Measurements from ENCODE around the gene DERL2.

DERL2 gene

DNA sequence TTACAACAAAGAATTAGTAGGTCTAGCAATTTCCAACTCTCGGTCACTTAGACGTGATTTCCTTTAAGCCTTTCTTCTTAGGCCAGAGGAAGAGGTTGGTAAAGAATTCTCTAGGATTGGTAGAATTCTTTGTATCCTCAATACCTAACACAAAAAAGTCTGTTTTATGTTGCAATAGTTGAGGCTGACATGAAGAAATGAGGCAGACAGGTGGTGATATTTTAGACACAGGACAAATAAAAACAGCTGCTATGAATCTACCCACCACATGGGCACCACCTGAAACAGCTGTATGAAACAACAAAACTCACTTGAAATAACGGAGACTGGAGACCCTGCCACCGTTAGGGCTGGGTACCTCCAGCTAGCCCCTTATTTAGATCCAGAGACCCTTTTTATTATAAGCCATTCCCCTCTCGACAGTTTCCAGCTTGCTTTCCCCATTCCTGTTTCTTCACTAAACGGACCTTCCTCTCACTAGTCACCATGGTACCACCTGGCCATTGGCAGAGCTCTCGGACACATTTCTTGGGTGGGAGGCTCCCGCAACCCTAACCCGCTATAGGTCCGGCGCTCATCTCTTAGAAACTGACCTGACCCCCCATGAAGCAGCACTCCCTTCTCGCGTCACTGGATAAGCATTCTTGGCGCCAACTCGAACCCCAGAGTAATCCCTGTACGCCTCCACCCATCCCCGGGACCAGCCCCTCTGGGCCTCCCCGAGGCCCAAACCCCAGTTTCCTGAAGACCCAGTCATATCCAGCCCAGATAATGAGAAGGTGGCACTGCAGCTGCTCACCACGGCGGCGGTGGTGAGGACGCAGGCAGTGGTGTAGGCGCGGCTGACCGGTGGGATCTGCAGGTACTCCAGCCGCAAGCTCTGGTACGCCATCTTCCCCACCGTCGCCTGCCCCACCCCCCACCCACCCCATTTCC, at the start of gene DERL2:
Gene DERL2 (minus strand): TSS at position 909 of the 936 bp plus-strand sequence. CDS start 17 bp downstream, at position 892.
- DNase-seq (ENCODE audit: low spot score), result no peak

DNA sequence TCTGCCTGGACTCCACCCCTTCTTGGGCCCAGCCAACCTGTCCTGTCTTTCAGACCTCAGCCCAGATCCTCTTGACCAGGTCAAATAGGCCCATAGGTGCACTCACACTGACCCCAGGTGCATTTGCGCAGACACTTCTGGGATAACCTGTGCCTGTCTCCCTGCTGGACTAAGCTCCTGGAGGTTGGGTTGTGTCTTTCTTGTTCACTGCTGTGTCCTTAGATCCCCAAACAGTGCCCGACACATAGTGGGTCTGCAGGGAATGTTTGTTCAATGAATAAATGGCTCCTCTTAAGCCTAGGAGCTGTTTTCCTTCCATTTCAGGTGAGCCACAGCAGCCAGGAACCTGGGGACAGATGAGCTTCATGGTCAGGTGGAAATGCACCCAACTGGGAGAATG, 49.5 kb upstream of the DERL2 start:
- DNase-seq (ENCODE audit: low spot score), result no peak

DNA sequence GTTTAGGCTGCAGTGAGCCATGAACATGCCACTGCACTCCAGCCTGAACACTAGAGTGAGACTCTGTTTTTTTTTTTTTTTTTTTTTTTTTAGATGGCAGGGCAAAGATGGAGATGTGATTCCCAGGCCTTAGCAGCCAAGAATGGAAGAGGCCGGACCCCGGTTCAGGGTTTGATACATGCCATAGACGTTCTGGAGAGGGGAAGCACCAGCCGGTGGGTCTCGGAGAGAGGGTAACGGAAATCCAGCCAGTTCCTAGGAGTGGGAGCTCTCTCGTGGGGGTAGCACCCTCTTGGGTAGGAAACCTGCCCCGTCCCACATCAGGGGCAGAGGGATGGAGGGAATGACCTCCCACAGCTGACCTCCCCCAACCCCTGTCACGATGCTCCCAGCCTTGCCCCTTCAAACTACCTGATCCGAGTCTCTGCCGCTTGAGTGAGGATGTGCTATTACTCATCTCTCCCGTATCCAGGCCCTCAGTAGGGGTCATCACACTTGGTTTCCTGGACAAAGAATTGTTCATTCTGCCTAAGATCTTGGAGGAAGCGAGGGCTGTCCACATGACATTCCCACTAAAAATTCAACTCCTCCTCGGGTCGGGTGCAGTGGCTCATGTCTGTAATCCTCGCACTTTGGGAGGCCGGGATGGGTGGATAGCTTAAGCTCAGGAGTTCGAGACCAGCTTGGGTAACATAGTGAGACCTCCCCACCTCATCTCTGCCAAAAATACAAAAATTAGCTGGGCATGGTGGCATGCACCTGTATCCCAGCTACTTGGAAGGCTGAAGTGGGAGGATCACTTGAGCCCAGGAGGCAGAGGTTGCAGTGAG, 47.7 kb upstream of the DERL2 start:
- no peak for DNase-seq (ENCODE audit: low spot score)

DNA sequence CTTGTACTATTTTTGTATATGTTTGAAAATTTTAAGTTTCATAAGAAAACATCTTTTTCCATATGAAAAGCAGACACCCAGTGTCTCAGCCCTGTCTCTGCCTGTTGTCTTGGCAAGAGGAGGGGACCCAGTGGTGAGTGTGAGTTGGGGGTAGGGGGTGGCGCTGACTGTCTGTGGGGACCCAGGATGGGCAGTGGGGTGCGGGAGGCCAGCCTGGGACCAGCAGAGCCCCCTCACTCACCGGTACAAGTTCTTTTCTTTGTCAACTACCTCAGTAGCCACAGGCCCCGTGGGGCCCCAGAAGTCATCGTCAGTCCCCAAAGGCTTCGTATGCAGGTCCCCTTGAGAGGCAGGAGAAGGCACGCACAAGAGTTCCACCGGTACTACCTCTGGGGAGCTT, 46.6 kb upstream of the DERL2 start:
- DNase-seq (ENCODE audit: low spot score), result no peak

DNA sequence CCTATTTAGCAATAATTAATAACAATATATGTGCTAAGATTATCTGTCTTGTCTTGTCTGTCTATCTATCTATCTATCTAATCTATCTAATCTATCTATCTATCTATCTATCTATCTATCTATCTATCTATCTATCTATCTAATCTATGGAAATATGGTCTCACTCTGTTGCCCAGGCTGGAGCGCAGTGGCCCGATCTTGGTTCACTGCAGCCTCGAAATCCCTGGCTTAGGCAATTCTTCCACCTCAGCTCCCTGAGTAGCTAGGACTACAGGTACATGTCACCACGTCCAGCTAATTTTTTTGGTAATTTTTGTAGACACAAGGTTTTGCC, 45.1 kb upstream of the DERL2 start:
- DNase-seq (ENCODE audit: low spot score), result no peak

DNA sequence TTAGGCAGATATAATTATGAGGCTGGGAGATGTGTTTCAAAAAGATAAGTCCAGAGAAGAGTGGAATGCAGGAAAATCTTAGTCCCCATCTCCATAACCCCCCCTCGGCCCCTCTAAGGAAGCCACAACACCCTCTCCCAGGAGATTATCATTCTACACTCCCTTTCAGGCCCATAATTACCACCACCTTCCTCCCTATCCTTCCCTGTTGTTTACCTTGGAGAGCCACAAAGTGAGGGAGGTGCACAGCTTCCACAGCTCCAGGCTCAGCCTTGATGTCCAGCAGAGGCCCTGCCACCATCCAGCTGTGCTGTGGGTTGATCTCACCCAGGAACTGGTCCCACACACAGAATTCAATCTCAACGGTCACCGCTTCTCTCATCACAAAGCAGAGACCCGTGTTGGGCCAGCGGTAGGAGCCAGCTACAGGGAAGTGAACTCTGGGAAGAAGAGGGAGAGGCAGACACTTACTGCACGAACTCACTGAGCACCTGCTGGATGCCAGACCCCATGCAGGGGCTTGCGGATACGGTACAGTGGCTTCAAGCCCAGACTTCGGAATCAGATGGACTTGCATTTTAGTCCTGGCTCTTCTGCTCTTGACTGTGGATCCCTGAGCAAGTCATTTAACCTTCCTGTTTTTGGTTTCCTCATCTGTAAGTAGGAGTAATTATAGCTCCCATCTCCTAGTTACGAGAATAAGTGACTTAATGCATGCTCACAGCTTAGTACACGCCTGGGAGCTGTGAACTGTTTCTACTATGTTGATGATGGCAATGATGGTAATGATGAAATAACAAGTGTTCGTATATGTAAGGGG, 44.5 kb upstream of the DERL2 start:
- DNase-seq (ENCODE audit: low spot score), result no peak

DNA sequence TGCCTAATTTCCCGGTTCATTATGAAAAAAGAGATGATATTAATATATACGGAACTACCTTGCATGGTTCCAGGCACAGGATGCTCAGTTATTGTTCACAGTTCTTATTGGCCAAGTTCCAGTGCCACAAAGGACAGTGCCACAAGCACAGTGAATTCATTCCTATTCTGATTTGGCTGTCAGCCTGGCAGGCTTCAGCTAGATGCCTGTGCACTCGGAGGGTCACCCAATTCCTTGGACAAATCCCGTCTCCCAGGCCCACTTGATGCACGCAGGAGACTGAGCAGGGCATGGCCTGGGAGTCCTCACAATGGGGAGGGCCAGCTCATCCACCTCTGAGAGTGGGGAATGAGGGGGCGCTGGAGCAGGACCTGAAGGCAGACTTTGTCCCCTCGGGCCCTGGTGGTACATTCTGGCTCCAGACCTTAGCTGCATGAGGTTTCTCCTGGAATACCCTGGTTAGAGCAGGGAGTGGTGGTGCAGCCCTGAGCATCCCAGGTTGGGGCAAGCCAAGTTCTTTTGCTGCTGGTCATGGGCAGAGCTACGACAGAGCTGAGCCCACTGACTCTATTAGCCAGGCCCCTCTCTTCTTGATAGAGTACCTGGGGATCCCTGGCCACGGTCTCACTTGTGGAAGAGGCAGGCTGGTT, 41.7 kb upstream of the DERL2 start:
- DNase-seq (ENCODE audit: low spot score), result no peak

DNA sequence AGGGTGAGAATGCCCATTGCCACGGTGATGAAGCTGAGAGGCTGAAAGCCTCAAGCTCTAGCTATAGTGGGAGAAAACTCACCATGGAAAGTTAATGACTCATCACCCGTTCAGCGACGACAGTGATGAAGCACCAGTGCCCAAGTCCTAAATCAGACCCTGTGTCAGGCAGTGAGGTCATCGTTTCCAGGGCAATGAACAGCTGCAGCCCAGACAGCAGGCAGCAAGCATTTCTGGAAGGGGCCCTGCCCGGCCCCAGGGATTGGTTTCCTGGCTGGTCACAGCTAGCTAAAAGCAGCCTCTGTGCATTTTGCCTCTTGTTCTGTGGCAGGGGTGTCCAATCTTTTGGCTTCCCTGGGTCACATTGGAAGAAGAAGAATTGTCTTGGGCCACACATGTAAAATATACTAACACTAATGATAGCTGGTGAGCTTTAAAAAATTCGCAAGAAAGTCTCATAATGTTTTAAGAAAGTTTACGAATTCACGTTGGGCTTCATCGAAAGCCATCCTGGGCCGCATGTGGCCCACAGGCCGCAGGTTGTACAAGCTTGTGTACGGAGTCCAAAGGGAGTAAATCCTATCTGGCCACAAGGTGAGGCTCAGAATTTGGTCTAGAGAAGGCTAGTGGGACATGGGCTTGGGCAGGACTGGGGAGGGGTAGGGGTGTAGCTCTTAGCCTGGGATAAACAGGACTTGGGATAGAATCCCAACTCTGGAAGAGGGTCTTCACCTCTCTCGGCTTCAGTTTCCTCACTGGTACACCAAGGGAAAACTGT, 41.0 kb upstream of the DERL2 start:
- DNase-seq (ENCODE audit: low spot score), result no peak

DNA sequence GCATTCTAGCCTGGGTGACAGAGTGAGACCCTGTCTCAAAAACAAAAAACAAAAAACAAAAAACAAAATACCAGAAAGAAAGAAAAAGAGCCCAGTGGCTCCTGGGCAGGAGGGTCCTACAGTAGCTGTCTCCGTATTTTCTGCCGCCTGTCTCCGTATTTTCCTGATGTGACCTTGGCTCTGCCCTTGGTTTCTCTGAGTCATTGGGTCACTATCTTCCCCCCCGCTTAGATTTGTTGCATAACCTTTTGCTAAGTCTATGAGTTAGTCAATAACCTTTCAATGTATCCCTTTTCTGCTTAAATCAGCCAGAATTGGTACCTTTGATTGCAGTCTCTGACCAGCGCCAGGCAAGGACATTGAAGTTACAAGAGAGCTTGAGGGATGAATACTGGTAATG, 37.3 kb upstream of the DERL2 start:
- DNase-seq (ENCODE audit: low spot score), result no peak

DNA sequence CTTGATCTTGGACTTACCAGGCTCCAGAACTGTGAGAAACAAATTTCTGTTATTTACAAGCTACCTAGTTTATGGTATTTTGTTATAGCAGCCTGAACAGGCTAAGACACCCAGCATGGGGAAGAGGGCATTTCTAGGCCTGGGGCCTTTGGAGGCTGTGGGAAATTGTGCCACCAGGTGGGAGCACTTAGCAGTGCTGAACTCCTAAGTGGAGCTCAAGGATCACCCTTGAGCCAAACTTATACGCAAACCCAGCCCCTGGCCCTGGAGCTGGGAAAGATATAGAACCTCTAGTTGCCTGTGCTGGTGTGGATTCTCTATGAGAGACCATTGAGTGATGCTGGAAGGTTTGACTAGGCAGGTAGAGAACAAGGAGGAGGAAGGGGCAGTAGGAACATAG, 36.5 kb upstream of the DERL2 start:
- no peak for DNase-seq (ENCODE audit: low spot score)

DNA sequence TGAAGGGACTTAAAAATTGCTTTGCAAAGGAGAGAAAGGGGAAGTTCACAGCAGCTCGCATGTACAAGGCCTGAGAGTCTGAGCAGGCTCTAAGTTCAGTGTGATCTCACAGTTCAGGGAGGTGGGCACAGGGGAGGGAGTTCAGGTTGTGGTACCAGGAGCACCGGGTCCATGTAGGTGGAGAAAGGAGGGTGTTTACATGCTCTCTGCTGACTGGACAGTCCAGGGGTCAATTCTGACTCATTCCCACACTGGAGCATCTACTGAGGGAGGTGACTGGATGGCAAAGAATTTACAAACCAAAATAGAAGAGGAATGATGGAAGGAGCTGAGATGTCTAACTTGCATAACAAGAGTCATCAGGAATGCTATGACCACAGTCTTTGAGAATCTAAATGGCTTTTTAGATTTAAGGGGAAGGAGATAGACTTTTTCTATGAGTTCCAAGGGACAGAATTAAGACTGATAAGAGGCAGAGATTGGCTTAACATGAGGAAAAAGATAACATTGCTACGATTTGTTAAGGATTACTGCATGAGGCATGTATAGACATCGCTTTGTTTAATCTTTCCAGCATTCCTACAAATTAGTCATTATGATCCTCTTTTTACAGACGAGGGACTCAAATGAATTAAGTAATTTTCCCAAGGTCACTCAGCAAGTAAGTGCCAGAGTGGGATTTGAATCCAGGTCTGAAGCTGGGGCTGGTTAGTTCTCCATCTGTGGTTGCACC, 30.2 kb upstream of the DERL2 start:
- no peak for DNase-seq (ENCODE audit: low spot score)

DNA sequence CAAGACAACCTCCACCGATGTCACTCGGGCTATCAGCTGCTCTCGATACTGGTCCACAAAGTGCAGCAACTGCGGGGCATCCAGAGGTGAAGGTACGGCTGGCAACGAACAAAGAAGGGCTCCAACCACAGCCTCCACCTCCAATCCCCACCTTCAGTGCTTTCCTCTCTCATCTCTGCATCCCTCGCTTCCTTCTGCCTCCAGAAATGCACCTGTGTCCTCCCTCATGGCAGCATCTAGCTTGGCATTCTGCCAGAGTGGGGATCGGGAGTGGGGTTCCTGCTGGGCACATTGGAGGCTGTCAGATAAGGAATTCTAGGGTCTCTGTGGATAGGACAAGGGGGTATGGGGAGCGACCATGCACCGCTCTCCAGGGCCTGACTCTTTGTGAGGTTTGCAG, 29.0 kb upstream of the DERL2 start:
- no peak for DNase-seq (ENCODE audit: low spot score)

DNA sequence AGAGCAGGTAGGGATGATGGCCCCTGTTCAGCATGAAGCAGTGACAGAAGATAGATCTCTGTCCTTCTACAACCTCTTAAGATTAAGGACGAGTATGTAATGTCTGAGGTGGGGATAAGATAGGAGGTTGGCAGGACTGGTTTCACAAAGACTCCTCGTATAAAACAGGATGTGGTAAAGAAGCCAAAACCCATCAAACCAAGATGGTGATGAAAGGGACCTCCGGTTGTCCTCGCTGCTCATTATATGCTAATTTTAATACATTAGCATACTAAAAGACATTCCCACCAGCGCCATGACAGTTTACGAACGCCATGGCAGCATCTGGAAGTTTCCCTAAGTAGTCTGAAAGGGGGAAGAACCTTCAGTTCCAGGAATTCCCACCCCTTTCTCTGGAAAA, 27.6 kb upstream of the DERL2 start:
- peak; percentile 25 for DNase-seq (ENCODE audit: low spot score)

DNA sequence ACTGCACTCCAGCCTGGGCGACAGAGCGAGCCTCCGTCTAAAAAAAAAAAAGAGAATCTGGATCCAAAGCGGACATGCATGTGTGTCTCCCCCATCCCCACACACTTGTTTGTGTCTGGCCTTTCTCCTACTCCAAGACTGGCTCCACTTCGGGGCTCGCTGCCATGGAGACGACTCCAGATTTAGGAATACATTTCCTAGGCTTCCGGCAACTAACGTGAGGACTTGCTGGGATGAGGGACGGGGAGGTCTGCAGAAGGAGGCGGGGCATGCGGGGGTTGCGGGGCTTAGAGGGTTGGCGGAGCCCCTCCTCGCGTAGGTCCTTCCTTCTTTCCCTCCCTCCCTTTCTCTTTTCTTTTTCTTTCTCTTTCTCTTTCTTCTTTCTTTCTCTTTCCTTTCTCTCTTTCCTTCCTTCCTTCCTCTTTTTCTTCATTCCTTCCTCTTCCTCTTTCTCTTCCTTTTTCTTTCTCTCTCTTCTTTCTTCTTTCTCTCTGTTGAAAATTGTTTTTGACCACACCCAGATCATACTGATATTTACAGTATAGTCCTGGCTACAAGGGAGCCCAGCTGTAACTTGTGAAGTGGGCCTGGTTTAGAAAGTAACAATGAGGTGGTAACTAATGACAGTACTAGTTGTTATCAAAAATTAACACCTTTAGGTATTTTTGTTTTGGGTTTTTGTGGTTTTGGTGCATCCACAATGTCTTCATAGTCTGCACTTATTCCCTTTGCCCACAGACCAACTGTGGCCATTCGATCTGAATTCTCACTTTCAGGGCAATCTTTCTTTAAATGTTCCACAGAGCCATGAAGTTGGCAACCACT, 25.6 kb upstream of the DERL2 start:
- no peak for DNase-seq (ENCODE audit: low spot score)

DNA sequence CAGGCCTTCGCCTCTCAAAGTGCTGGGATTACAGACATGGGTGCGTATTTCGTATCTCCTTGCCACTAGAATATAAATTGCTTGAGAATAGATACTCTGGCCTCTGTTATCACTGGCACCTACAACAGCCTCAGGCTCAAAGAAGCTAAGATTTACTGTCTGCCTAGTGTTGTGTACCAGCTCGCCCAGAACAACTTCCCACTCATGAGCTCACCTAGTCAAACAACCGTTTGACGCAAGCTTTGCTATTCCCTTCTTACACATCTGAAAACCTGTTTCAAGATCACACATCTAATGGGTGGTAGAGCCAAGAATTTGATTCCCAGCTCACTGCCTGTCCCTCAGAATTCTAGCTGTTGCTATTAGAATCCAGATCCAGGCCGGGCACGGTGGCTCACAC, 24.8 kb upstream of the DERL2 start:
- DNase-seq (ENCODE audit: low spot score), result no peak

DNA sequence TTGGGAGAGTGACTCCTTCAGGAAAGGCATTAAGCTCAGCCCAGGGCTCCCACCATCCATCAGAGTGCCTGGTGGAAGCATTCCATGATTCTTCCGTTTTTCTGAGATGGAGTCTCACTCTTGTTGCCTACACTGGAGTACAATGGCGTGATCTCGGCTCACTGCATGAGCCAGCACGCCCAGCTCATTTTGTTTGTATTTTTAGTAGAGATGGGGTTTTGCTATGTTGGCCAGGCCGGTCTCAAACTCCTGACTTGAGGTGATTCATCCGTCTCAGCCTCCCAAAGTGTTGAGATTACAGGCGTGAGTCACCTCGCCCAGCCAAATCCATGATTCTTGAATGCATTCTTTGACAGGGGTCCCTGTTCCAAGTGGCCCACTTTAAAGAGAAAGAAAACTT, 23.5 kb upstream of the DERL2 start:
- DNase-seq (ENCODE audit: low spot score), result no peak

DNA sequence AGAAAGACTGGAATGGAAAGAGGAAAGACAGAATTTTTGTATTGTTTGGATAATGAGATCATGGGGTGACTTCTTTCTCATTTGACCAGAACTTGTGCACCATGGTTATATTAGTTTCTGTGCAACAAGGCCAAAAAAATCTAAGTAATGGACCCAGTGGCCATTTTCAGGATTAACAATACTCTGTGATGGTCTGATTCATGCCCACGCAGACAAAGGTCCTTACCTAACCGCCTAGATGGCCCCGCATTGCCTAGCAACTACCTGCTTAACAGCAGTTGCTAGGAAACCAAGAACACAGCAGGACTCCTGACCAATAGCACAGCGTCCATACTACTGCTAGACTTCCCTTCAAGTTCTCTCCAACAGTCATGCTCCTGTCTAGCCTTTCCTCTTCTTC, 22.8 kb upstream of the DERL2 start:
- DNase-seq (ENCODE audit: low spot score), result no peak

DNA sequence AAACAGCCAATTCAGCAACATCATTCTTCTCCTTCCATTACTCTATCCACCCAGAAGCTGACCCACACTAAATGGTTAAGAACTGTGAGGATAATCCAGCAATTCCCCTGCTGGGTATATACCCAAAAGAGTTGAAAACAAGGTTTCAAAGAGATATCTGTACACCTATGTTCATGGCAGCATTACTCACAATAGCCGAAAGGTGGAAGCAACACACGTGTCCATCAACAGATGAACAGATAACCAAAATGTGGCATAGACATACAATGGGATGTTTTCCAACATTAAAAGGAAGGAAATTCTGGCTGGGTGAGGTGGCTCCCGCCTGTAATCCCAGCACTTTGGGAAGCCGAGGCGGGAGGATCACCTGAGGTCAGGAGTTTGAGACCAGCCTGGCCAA, 20.3 kb upstream of the DERL2 start:
- DNase-seq (ENCODE audit: low spot score), result no peak

DNA sequence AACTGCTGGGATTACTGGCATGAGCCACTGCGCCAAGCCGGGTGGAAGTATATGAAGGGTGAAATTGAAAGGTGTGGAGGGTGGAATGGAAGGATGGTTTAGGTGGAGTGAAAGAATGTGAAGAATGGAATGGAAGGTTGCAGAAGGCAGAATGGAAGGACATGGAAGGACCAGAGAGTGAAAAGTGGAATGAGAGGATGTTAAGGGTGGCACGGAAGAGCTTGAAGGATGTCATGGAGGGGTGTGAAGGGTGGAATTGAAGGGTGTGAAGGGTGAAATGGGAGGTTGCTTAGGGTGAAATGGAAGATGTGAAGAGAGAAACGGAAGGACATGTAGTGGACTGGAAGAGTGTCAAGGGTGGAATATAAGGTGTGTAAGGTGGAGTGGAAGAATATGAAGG, 16.6 kb upstream of the DERL2 start:
- no peak for DNase-seq (ENCODE audit: low spot score)

DNA sequence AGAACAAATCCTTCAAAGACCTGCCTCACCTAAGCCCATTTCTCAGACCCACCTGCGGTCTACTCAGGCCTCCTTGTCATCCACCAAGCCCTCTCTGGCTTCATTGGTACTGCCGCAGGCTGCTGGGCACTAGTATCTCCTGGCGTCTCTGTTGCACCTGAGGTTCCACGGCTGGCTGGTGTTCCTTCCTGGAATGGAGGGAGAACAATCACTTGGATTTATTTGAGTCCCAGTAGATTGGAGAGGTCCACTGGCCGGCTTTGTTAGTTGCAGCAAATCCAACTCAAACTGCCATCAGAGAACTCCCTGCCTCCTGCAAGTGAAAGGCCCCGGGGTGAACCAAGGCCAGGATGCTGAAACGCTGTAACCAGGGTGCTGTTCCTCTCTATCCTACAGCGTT, 15.7 kb upstream of the DERL2 start:
- no peak for DNase-seq (ENCODE audit: low spot score)
